Glomerular visceral epithelial cell (primary cell): ENCODE data around the gene SLC22A23.

Experiments used
- DNase-seq: peaks from one replicate; pipeline ENCODE4 v3.0.0-alpha.2; 2016; ENCODE audit errors: extremely low spot score

Gene SLC22A23

GRCh38 chr6:3456898-3457709 lies at the start of gene SLC22A23:
TSS of gene SLC22A23 (minus strand) at chr6:3457050. CDS start at chr6:3456559, 491 bp downstream.
- peak; percentile 73 for DNase-seq

- DNase-seq = no peak
Observed at GRCh38 chr6:3506200-3506599, 49.4 kb upstream of the SLC22A23 start.

- DNase-seq = no peak
Observed at GRCh38 chr6:3504938-3505805, 48.3 kb upstream of the SLC22A23 start.

- no peak for DNase-seq
Observed at GRCh38 chr6:3504354-3504753, 47.5 kb upstream of the SLC22A23 start.

DNA sequence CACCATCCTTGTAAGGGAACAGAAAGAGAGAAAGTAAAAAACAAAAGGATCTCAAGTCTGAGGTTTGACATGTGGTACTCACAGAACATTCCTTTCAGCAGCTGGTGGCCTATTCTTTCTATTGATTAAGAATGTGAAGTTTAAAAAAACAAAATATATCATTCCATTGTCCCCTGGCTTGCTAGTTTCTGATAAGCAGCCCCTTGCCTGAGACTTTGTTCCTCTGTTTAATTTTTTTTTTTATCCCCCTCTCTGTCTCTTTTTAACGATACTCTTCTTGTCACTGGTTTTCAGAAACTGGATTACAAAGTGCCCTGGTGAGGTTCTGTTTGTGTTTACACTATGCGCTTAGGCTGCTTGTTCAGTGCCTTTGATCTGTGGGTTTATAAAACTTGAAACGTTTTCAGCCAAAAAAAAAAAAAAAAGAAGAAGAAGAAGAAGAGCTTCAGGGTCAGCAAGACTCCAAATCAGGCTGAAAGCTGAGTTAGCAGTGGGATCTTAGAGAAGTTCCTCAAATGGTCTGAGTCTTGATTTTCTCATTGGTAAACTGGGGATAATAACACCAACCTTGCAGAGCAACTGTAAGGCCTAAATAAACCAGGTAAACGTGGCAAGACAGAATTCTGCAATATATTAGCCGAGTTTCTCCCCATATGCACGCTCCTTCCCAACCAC lies 45.1 kb upstream of the SLC22A23 start:
- DNase-seq = no peak

DNA sequence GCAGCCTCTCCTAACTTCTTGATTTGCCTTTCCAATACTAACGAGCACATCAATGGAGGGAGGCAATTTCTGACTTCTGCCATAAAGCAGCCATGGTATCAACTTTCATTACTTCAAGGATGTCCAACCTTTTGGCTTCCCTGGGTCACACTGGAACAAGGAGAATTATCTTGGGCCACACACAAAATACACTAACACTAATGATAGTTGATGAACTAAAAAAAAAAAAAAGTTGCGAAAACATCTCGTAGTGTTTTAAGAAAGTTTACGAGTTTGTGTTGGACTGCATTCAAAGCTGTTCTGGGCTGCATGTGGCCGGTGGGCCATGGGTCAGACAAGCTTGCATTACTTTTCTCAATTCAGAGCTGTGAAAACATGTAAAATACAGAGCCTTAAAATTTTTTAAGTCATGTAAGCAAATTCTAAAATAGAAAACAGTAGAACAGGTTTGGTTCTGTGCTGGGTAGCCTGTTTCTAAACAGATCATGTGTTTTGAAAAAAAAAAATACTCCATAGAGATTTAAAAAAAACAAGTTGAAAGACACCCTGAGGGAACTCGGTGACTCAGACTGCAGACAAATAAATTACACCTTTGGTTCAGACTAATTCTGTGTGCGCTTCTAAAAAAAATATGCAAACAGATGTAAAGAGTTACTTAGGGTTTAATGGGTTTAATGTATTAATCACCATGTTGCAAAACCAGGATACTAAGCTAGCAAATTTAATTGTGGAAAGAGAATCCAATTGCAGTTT lies 43.6 kb upstream of the SLC22A23 start:
- no peak for DNase-seq

- DNase-seq = no peak
Observed at GRCh38 chr6:3499603-3500002, 42.8 kb upstream of the SLC22A23 start.

GRCh38 chr6:3496395-3496794 lies 39.5 kb upstream of the SLC22A23 start:
- DNase-seq = no peak

DNA sequence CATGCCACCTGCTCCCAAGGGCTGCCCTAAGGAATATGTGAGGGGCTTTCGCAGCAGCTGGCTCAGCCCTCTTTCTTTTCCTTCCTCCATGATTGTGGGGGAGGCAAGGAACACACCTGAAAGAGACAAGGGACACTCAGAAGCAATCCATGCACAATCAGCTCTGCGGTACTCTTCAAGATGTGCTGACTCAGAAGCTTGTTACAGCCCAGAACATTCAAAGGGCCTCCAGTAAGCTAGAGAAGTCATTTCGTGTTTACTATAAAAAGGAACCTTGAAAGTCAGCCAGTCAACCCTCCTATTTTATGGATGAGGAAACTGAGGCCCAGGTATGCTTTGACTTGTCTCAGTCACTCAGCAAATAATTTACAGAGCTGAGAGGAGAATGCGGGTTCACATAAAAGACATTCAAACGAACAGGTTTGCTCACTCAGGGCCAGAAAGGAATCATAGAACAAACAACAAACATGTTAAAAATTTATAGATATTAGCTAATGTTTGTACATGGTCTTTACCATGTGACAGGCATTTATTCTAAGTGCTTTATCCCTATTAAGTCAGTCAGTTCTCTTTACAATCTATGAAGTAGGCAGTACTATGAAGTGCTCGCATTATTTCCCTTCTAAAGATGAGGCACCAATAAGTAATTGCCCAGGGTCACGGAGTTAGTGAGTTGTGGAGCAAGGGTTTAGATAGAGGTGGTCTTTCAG lies 37.7 kb upstream of the SLC22A23 start:
- DNase-seq = no peak

- no peak for DNase-seq
Observed at GRCh38 chr6:3490625-3490980, 33.8 kb upstream of the SLC22A23 start.

- DNase-seq = no peak
Observed at GRCh38 chr6:3489961-3490624, 33.2 kb upstream of the SLC22A23 start.

DNA sequence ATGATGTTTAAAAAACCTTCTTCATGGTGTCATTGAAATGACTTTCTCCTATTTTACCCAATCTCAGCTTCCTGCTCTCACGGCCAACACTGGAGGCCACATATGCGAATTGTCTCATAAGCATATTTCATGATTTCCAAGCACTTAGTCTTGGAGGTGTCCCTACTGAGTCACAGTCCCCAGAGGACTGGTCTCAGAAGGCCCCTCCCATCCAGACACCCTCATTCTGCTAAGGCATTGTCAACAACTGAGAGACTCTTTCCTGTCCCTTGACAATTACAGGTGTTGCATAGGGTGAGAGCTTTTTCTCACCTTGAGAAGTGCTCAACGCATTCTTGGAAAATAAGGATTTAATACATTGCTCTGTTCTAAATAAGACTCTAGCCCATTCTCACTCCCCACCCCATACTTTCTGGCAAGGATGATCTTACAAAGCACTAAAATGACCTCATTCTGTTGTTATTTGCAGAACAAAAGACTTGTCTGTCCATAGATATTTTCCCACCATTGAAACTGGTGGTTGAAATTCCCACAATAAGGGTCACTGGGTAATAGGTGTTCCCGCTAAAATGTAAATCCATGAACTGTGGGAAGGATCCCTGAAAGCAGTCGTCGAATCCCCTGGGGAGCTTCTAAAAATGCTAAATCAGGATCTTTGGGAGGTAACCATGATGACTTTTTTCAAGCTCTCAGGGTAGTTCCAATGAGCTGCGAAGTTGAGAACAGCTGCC lies 32.3 kb upstream of the SLC22A23 start:
- no peak for DNase-seq

DNA sequence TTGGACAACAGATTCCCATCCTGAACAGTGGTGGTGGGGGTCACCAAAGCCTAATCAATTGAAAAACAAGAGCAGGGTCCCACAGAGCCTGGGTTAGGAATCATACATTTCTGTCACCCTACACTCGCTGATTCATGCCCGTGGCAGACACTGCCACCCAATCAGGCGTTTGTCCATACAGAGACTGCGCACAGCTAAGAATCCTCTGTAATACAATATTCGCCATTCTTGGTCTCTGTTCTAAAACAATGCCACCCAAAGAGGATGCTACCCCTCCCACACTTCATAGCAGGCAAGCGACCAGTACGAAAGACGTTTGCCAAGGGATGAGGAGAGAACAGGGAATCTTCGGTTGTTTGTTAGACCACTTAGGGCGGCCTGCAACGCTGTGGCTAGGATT lies 28.1 kb upstream of the SLC22A23 start:
- DNase-seq = no peak

GRCh38 chr6:3484192-3484591 lies 27.3 kb upstream of the SLC22A23 start:
- peak; percentile 23 for DNase-seq

- no peak for DNase-seq
Observed at GRCh38 chr6:3483675-3484074, 26.8 kb upstream of the SLC22A23 start.

DNA sequence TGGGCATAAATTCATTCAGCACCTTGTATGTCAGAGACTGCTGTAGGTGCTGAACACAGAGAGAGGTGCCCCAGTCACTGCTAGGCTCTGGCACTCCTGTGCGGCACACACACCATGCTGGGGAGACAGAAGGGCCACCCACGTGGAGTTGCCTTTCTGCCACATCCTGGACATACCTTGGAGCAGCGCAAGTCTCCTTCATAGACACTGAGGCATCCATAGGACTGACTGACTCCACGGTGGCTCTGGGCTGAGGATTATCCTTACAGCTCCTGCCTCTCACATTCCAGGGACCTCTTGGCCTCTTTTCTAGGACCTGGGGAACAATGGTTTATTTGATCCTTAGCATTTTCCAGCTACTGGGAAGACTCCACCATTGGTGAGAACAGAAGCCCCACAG lies 26.0 kb upstream of the SLC22A23 start:
- no peak for DNase-seq

DNA sequence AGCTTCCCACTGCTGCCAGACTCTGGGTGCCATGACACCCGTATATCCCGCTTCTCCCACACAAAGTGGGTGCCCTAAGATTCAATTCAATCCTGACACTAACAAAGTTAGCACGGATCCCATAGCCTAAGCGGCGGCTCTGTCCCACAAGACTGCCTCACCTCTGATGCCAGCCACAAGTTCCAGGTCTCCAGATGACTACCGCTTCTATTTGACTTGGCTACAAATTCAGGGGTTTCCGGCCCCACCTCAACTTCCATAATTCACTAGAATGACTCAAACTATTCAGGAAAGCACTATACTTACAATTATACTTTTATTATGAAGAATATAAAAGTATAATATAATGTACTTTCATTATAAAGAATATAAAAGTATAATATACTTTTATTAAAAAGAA lies 24.8 kb upstream of the SLC22A23 start:
- DNase-seq = no peak

- no peak for DNase-seq
Observed at GRCh38 chr6:3480009-3480408, 23.2 kb upstream of the SLC22A23 start.

DNA sequence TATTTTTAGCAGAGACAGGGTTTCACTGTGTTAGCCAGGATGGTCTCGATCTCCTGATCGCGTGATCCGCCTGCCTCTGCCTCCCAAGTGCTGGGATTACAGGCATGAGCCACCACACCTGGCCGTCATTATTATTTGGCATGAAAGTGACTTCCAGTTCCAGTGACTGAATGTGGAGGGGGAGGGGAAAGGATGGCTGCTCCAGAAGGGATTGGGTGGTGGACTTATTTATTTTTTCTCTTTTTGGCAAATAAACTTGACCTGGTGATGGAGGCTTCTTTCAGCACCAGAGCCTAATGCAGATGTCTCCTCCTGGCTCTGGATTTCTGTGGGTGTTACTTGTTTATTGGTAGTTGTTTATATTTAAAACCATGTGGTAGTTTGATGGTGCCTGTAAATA lies 16.9 kb upstream of the SLC22A23 start:
- no peak for DNase-seq

- DNase-seq = no peak
Observed at GRCh38 chr6:3471711-3472110, 14.9 kb upstream of the SLC22A23 start.
